GM18526 (cell line): ENCODE data around the gene SPDEF.

ENCODE experiments used
- POLR2A ChIP-seq: IDR thresholded peaks from 3 replicates; pipeline ENCODE4 v1.6.1; 2011; ENCODE audit not compliant: insufficient read length; ENCODE audit errors: extremely low read depth

SPDEF gene

DNA sequence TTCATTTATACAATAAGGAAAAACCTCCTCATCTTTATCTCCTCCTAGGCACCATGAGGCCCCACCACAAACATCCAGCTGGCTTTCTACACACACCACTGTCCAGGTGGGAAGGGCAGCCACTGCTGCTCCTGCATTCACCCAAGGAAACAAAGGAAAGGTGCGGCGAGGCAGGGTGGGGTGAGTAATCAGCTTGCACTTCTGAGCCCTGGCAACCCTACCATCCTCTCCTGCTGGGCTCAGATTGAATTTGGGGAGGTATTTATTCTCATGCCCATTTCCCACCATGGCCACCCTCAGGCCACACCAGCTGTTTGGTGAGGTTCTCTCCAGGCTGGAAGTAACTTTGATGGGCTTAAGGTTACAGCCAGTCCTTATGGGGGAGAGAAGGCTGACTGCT lies 31.2 kb upstream of the SPDEF start:
- TF ChIP-seq POLR2A = no peak

GRCh38 chr6:34586327-34587040 lies 30.4 kb upstream of the SPDEF start:
- TF ChIP-seq POLR2A = no peak

DNA sequence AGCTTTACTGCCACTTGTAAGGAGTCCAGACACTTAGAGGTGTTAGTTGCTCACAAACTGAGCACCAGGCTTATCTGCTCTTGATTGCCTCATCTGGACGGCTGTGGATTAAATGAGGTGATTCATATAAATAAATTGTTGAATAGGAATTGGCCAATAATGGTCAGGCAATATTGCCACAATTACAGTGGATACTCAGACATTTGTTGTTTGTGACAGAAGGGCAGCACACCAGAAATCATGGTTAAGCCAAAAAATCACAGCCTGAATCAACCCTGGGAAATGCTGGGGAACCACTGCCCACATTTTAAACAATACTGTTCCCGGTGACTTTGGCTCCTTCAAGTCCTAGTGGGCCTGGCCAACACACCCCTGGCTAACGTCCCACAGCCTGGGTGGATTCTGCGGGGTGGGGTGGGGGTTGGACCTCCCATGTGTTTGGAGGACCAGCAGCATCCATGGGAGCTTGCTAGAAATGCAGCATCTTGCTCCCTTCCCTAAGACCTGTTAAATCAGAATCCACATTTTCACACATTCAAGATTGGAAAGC lies 29.5 kb upstream of the SPDEF start:
- no peak for TF ChIP-seq POLR2A

- TF ChIP-seq POLR2A = no peak
Observed at GRCh38 chr6:34585108-34585507, 29.0 kb upstream of the SPDEF start.

- no peak for TF ChIP-seq POLR2A
Observed at GRCh38 chr6:34584694-34585093, 28.6 kb upstream of the SPDEF start.

- no peak for TF ChIP-seq POLR2A
Observed at GRCh38 chr6:34583861-34584604, 27.9 kb upstream of the SPDEF start.

DNA sequence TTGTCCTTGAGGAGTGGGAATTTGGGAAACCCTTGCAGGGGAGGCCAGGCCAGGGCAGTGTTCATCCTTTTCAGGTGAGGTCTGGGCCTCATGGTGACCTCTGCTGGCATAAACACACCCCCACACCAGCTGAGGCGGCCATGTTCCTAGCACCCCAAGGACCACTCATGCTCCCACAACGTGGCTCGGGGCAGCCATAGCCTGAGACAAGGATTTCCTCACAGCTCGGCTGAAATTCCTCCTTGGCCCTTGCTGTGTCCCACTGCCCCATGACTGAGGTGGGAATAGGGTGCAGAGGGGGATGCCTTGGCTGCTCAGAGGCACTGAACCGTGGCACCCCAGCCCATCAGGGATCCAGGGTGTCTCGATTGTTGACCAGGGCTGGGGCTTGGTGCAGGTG lies 27.3 kb upstream of the SPDEF start:
- no peak for TF ChIP-seq POLR2A

- no peak for TF ChIP-seq POLR2A
Observed at GRCh38 chr6:34581561-34581920, 25.4 kb upstream of the SPDEF start.

DNA sequence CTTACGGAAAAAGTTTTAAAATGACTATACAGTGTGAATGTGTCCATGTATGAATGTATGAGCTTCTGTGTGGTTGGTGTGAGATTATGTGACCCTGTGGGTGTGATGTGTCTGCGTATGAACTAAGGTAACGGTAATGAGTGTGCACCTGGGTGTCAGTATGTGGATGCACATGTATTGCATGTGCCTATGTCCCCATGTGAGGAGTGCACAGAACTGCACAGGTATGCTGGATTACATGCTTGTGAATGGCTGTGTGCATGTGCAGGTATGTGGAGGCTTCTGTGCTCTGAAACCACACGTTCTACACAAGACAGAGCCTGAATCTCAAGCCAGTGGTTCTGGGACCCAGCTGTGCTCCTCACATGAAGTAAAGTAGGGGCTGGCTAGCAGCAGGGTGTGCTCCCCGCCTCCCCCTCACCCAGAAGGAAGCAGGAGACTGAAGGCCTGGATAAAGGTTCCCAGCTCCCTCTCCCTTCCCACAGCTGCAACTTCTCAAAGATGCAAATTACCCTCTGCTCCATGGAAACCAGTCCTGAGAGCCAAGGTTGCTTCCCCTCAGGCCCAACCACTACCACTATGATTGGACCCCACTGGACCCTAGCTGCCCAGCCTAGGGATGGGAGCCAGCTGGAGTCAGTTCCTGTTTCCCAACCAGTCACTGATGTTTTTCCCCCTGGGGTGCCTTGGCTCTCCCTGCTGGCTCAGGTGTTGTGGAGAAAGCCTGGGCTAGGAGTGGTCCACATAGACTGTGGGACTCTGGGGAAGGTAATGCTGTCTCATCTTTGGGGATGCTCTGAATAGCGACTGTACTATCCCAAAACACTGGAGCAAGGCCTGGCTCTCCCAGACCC lies 24.8 kb upstream of the SPDEF start:
- no peak for TF ChIP-seq POLR2A

DNA sequence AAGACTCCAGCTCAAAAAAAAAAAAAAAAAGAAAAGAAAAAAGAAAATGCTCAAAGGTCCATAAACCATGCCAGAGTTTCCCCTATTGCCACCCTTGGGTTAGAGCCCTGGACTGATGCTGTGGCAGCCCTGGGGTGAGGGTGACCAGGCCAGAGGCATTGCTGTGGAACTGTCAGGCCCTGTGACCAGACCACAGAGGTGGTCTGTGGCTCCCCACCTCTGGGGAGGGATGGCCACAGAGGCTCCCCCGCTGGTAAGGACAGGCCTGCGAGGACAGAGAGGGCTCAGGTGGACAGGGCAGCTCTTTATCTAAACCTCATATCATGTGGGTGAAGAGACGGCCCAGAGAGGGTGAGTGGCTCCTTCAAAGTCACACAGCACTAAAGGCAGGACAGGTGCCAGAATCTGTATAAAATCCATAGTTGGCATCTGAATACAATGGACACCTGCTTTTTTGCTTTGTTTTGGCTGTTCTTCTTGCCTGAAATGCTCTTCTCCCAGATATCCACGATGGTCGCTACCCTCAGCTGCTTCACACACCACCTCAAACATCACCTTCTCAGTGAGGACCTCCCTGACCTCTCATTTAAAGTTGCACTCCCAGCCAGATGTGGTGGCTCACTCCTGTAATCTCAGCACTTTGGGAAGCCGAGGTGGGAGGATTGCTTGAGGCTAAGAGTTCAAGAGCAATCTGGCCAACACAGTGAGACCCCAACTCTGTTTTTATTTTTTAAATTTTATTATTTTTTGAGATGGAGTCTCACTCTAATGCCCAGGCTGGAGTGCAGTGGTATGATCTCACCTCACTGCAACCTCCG lies 22.5 kb upstream of the SPDEF start:
- no peak for TF ChIP-seq POLR2A

GRCh38 chr6:34576286-34576955 lies 20.3 kb upstream of the SPDEF start:
- no peak for TF ChIP-seq POLR2A

GRCh38 chr6:34575326-34575725 lies 19.2 kb upstream of the SPDEF start:
- no peak for TF ChIP-seq POLR2A

- TF ChIP-seq POLR2A = no peak
Observed at GRCh38 chr6:34574647-34575293, 18.6 kb upstream of the SPDEF start.
